HCT116 (cell line): ENCODE measurements around the gene IFRD2. TPM values are rescaled to one million over a fixed set of nuclear protein-coding genes. Genes with fewer than 3 reads are reported as not detected.

Source experiments
- ATAC-seq: fragments of 200-7000 bp; cut with Tn5 transposase; 2 replicates; pipeline ENCODE4 v1.9.1; 2020; ENCODE audit warnings: mild to moderate bottlenecking, moderate library complexity
- BruUV-seq: library from RNA; stranded (reverse); fragments of 400-500 nt; replicated peaks from 2 replicates; lab custom pipeline; 2021; lab: Mats Ljungman, UMichigan
- CTCF ChIA-PET: fragments of 300-600 bp; sonication (Branson Sonifier 250); formaldehyde crosslinking; loops from one replicate; lab custom pipeline; 2021; ENCODE audit warnings: antibody characterized with exemption; lab: Charles Lee
- POLR2A ChIA-PET: fragments of 300-600, 350-600 bp; sonication (Branson Sonifier 250); formaldehyde crosslinking; loops from one replicate; lab custom pipeline; 2021; ENCODE audit warnings: antibody characterized with exemption; lab: Charles Lee
- RAD21 ChIA-PET, 2 experiments: fragments of 300-600 bp; sonication (Branson Sonifier 250); formaldehyde crosslinking; loops; one replicate each; lab custom pipeline; 2023; ENCODE audit warnings: low total read pairs in 2 of 2; ENCODE audit not compliant: uncharacterized antibody in 2 of 2, unreplicated experiment in 2 of 2, low non-redundant PET in 1 of 2; lab: Charles Lee
- DNase-seq: peaks from one replicate; pipeline ENCODE4 v3.0.0-alpha.2; 2010; ENCODE audit warnings: low read depth, low spot score
- H2AFZ ChIP-seq: fragments of 200-600 bp; shearing (Covaris generic), sonication (generic); 2 replicates; pipeline ENCODE4 v1.6.1; 2017; ENCODE audit warnings: low read depth, mixed run types, mixed read lengths, antibody characterized with exemption, low read length; ENCODE audit not compliant: poor library complexity, severe bottlenecking
- H3K27ac ChIP-seq: 2 replicates; pipeline ENCODE4 v1.5.1; 2012; ENCODE audit warnings: low read depth, low read length
- H3K27me3 ChIP-seq: fragments of 200-600 bp; sonication (generic); 2 replicates; pipeline ENCODE4 v1.6.1; 2016; ENCODE audit warnings: mixed run types, low read length, mixed read lengths; ENCODE audit not compliant: insufficient read depth
- H3K36me3 ChIP-seq, 2 experiments: fragments of 200-500 bp in 1 of 2; fragments of 200-600 bp in 1 of 2; sonication (Bioruptor generic) in 1 of 2; sonication (generic) in 1 of 2; 2 replicates each; pipeline versions ENCODE4 v1.5.1 to v1.6.1; 2014 to 2016; ENCODE audit warnings: low read length in 2 of 2, inconsistent platforms in 1 of 2, mixed read lengths in 1 of 2, mixed run types in 1 of 2; ENCODE audit not compliant: insufficient read depth in 2 of 2, control insufficient read depth in 1 of 2
- H3K4me1 ChIP-seq, 2 experiments: fragments of 200-600 bp in 1 of 2; sonication (generic) in 1 of 2; 2 replicates each; pipeline versions ENCODE4 v1.5.1 to v1.6.1; 2012 to 2017; ENCODE audit warnings: low read length in 2 of 2, inconsistent platforms in 1 of 2, mild to moderate bottlenecking in 1 of 2, mixed read lengths in 1 of 2, mixed run types in 1 of 2, moderate library complexity in 1 of 2; ENCODE audit not compliant: insufficient read depth in 2 of 2, control insufficient read depth in 1 of 2
- H3K4me2 ChIP-seq: fragments of 200-600 bp; sonication (generic); 2 replicates; pipeline ENCODE4 v1.6.1; 2017; ENCODE audit warnings: mixed run types, low read length, mixed read lengths
- H3K4me3 ChIP-seq, 2 experiments: fragments of 200-600 bp in 1 of 2; sonication (generic) in 1 of 2; replicated peaks in 1 of 2; 2 replicates each; pipeline ENCODE4 v1.5.1; 2011 to 2016; ENCODE audit warnings: low read length in 2 of 2, control low read depth in 1 of 2, low read depth in 1 of 2, mild to moderate bottlenecking in 1 of 2, mixed read lengths in 1 of 2, mixed run types in 1 of 2
- H3K79me2 ChIP-seq: fragments of 200-600 bp; sonication (generic); 2 replicates; pipeline ENCODE4 v1.6.1; 2017; ENCODE audit warnings: mild to moderate bottlenecking, mixed run types, low read length, moderate library complexity, mixed read lengths; ENCODE audit not compliant: insufficient read depth
- H3K9ac ChIP-seq: fragments of 200-600 bp; sonication (generic); 2 replicates; pipeline ENCODE4 v1.6.1; 2016; ENCODE audit warnings: low read length, mixed read lengths
- H3K9me2 ChIP-seq: fragments of 200-600 bp; sonication (generic), shearing (Covaris generic); 2 replicates; pipeline ENCODE4 v1.6.1; 2017; ENCODE audit warnings: mixed run types, mild to moderate bottlenecking, moderate library complexity; ENCODE audit not compliant: insufficient read depth
- H3K9me3 ChIP-seq, 2 experiments: fragments of 200-500 bp in 1 of 2; fragments of 200-600 bp in 1 of 2; sonication (Bioruptor generic) in 1 of 2; sonication (generic) in 1 of 2; 2 replicates each; pipeline ENCODE4 v1.6.1; 2014 to 2017; ENCODE audit warnings: low read length in 2 of 2, mixed read lengths in 2 of 2, inconsistent platforms in 1 of 2, low read depth in 1 of 2, mild to moderate bottlenecking in 1 of 2, mixed run types in 1 of 2, moderate library complexity in 1 of 2; ENCODE audit not compliant: control insufficient read depth in 1 of 2, insufficient read depth in 1 of 2
- H4K20me1 ChIP-seq: fragments of 200-600 bp; sonication (generic), shearing (Covaris generic); 2 replicates; pipeline ENCODE4 v1.6.1; 2017; ENCODE audit warnings: mixed run types, mild to moderate bottlenecking, moderate library complexity; ENCODE audit not compliant: insufficient read depth
- ATF3 ChIP-seq: IDR thresholded peaks from 2 replicates; pipeline ENCODE4 v1.6.1; 2012
- CTCF ChIP-seq, 3 experiments: fragments of 200-600 bp in 1 of 3; sonication (generic) in 1 of 3; IDR thresholded peaks in 2 of 3; conservative IDR thresholded peaks in 1 of 3; 2 replicates each; pipeline ENCODE4 v1.5.1; 2012 to 2017; ENCODE audit warnings: low read depth in 2 of 3, low read length in 2 of 3, antibody characterized with exemption in 1 of 3, borderline replicate concordance in 1 of 3, control low read depth in 1 of 3, mild to moderate bottlenecking in 1 of 3, mixed read lengths in 1 of 3, mixed run types in 1 of 3, moderate library complexity in 1 of 3; ENCODE audit not compliant: insufficient read depth in 1 of 3
- EGR1 ChIP-seq: IDR thresholded peaks from 2 replicates; pipeline ENCODE4 v1.6.1; 2012; ENCODE audit warnings: low read depth
- EZH2phosphoT487 ChIP-seq: fragments of 200-600 bp; IDR thresholded peaks from 2 replicates; pipeline ENCODE4 v1.6.1; 2018; ENCODE audit warnings: antibody characterized with exemption, borderline replicate concordance
- FOSL1 ChIP-seq: IDR thresholded peaks from 2 replicates; pipeline ENCODE4 v1.6.1; 2012; ENCODE audit warnings: low read depth
- MAX ChIP-seq: IDR thresholded peaks from 2 replicates; pipeline ENCODE4 v1.6.1; 2012
- RAD21 ChIP-seq: IDR thresholded peaks from 2 replicates; pipeline ENCODE4 v1.6.1; 2012; ENCODE audit warnings: low read depth, mild to moderate bottlenecking
- SIN3A ChIP-seq: IDR thresholded peaks from 2 replicates; pipeline ENCODE4 v1.6.1; 2012; ENCODE audit warnings: low read depth
- SP1 ChIP-seq: IDR thresholded peaks from 2 replicates; pipeline ENCODE4 v1.6.1; 2012; ENCODE audit warnings: low read depth
- SRF ChIP-seq: IDR thresholded peaks from 2 replicates; pipeline ENCODE4 v1.6.1; 2012; ENCODE audit warnings: low read depth
- YY1 ChIP-seq: IDR thresholded peaks from 2 replicates; pipeline ENCODE4 v1.6.1; 2011; ENCODE audit warnings: low read length, low read depth, moderate library complexity, mild to moderate bottlenecking; ENCODE audit not compliant: insufficient replicate concordance; ENCODE audit errors: extremely low read depth
- ZBTB33 ChIP-seq: IDR thresholded peaks from 2 replicates; pipeline ENCODE4 v1.6.1; 2011; ENCODE audit warnings: mild to moderate bottlenecking, low read length, moderate library complexity; ENCODE audit not compliant: insufficient replicate concordance; ENCODE audit errors: extremely low read depth
- ZFX ChIP-seq: fragments of 450-650 bp; IDR thresholded peaks from 2 replicates; pipeline ENCODE4 v1.6.1; 2017
- ZNF274 ChIP-seq: fragments of 200-500 bp; sonication (Bioruptor generic); IDR thresholded peaks from 2 replicates; pipeline ENCODE4 v1.6.1; 2014; ENCODE audit warnings: mild to moderate bottlenecking, low read depth, low read length, inconsistent platforms
- intact Hi-C: fragments of 100-400 bp; cut with micrococcal nuclease; formaldehyde crosslinking; loops from 2 replicates; pipeline ENCODE4 v1.10.0; 2022
- total RNA-seq: library from RNA; stranded (reverse); gene quantifications from one replicate; pipeline ENCODE4 v1.2.1, GENCODE V29; 2021; ENCODE audit not compliant: unreplicated experiment

IFRD2 gene
- total RNA-seq, 1 experiment from 2014 or later = 146 TPM

- Histone ChIP-seq H3K9me2 (no peaks in the 10 kb centered on the region), H3K36me3 (no peaks in the 10 kb centered on the region), H3K4me1 (peaks cover 21 to 53% of the 10 kb centered on the region in 2 experiments), H3K79me2 (peaks cover 3% of the 10 kb centered on the region; the same call in 1 of the 2 replicates), H3K27ac (peak overlapping the region; percentile 73), H3K9me3 (no peaks in the 10 kb centered on the region), H3K4me2 (peak overlapping the region; percentile 97), H2AFZ (no peak overlapping the region), H3K4me3 (peak overlapping the region; percentile 48 to 92), H3K27me3 (no peaks in the 10 kb centered on the region), H4K20me1 (no peaks in the 10 kb centered on the region), H3K9ac (peak overlapping the region; percentile 72)
- intact Hi-C loops = no loop called here
- BruUV-seq = TSS peak; percentile 92
- ChIA-PET RAD21 (interaction anchor here (0.8 to 1.3 kb wide), 7 partner anchors 17 to 1179 kb away, joined by 3 to 5 read pairs (median 4); no protein-coding TSS in a partner anchor), POLR2A (interaction anchor here (0.6 to 2.0 kb wide), 11 partner anchors 8 to 105 kb away, joined by 3 to 12 read pairs (median 5); partner anchors contain the start of genes GNAI2, IFRD2, RASSF1 and TUSC2), CTCF (interaction anchor here (0.9 to 1.4 kb wide), 8 partner anchors 17 to 72 kb away, joined by 3 to 9 read pairs (median 5); partner anchors contain the start of gene TUSC2)
- TF ChIP-seq SRF (no peak), EZH2phosphoT487 (no peak)
- no peak for ATAC-seq
- no peak for DNase-seq
These were observed 7.9 kb upstream of the IFRD2 start for GRCh38 chr3:50299929-50300680.

- no peaks in the 10 kb centered on the region for H3K27me3 ChIP-seq
- H3K4me3 ChIP-seq = peak overlapping the region; percentile 48 to 92
- peak overlapping the region; percentile 97 for H3K4me2 ChIP-seq
- no peaks in the 10 kb centered on the region for H3K36me3 ChIP-seq
- no peak for ATAC-seq
- no peaks in the 10 kb centered on the region for H3K9me2 ChIP-seq
- peaks cover 21 to 49% of the 10 kb centered on the region in 2 experiments for H3K4me1 ChIP-seq
- peaks cover 3% of the 10 kb centered on the region; the same call in 1 of the 2 replicates for H3K79me2 ChIP-seq
- BruUV-seq = no TSS peak
- H3K9ac ChIP-seq = peak overlapping the region; percentile 72
- H4K20me1 ChIP-seq = no peaks in the 10 kb centered on the region
- intact Hi-C loops = no loop called here
- H3K9me3 ChIP-seq = no peaks in the 10 kb centered on the region
- no peak overlapping the region for H2AFZ ChIP-seq
- peak overlapping the region; percentile 73 for H3K27ac ChIP-seq
- DNase-seq = no peak
- ChIA-PET POLR2A (interaction anchor here (0.6 to 2.0 kb wide), 10 partner anchors 16 to 105 kb away, joined by 3 to 12 read pairs (median 4); partner anchors contain the start of genes GNAI2, RASSF1 and TUSC2), CTCF (interaction anchor here (0.9 to 1.4 kb wide), 8 partner anchors 18 to 71 kb away, joined by 3 to 9 read pairs (median 5); partner anchors contain the start of gene TUSC2), RAD21 (interaction anchor here (0.5 to 1.3 kb wide), 8 partner anchors 13 to 1178 kb away, joined by 3 to 5 read pairs (median 4); no protein-coding TSS in a partner anchor)
- TF ChIP-seq FOSL1 = no peak
- TF ChIP-seq ZNF274 = no peak
- no peak for TF ChIP-seq MAX
- no peak for TF ChIP-seq ATF3
- no peak for TF ChIP-seq SP1
- TF ChIP-seq SIN3A = no peak
- TF ChIP-seq RAD21 = no peak
- no peak for TF ChIP-seq ZBTB33
- TF ChIP-seq ZFX = no peak
- no peak for TF ChIP-seq SRF
- TF ChIP-seq EGR1 = no peak
- TF ChIP-seq CTCF (IDR thresholded peaks at IDR 0.05 in 2 of 3, conservative IDR thresholded peaks at IDR 0.05 in 1 of 3; ENCODE audit: borderline replicate concordance in 1 of 3, insufficient read depth in 1 of 3, low read depth in 2 of 3, low read length in 2 of 3) = no peak
- no peak for TF ChIP-seq YY1
These were observed 7.4 kb upstream of the IFRD2 start for GRCh38 chr3:50299638-50299928.
